GM18520 (cell line): Measurements from ENCODE around the gene SMAD3.
A peak's percentile ranks its signal among the peaks of the same experiment; 100 is the strongest.

Source experiments
- ATAC-seq: cut with Tn5 transposase; IDR thresholded peaks from one replicate; pipeline ENCODE4 v1.9.1; 2021; ENCODE audit not compliant: unreplicated experiment

The SMAD3 gene

DNA sequence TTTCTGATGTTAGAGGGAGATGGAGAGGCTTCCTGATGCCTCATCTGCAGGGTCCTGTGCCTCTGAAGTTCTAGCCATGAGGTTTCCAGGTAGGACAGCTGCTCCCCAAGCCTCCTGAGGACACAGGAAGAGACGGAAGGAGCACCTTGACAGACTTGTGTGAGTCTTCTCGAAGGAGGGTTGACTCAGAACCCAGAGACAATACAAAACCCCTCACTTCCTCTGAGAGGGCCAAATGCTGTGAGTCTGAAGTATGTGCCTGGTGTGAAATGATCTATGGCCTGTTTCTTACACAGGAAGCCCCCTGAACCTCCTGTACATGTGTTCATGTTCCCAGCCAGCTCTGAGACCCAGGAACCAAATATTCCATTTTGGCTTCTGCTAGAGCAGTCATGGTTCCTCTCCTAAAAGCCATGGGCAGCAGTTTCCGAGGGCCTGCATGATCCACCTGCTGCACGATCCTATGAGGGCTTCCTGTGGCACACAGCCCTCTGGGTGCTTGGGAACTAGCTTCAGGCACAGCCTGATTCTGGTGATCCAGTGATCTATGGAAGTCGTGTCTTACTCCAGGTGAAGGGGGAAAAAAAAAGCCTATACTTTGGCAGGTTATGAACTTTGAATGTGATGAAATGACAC is 126.9 kb downstream of the SMAD3 start:
- no peak for ATAC-seq

DNA sequence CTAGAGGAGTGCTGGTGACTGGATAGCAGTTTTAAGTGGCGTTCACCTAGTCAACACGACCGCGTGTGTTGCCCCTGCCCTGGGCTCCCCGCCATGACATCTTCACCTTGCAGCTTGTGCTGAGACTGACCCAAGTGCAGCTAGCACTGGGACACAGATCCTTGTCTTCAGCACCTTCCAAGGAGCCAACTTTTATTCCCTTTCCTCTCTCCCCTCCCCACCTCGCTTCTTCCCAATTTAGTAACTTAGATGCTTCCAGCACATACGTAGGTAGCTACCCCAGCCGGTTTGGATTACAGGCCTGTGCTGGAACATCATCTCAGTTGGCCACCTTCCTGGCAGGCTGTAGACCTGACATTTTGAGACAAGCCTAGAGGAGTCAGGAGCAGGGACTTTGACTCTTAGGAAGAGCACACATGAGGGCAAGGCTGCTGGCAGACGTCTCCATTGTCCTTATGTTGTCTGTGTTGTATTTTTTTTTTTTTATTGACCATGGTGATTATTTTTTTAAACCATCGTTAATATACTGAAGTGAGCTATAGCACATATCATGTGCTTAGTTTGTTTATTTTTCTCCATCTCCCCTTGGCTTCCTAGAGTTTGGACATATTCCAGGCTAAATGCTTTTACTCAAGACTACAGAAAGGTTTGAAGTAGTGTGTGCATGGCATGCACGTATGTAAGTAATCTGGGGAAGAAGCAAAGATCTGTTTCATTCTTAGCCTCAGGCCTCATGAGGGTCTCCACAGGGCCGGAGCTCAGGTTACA is 128.0 kb downstream of the SMAD3 start:
- no peak for ATAC-seq

DNA sequence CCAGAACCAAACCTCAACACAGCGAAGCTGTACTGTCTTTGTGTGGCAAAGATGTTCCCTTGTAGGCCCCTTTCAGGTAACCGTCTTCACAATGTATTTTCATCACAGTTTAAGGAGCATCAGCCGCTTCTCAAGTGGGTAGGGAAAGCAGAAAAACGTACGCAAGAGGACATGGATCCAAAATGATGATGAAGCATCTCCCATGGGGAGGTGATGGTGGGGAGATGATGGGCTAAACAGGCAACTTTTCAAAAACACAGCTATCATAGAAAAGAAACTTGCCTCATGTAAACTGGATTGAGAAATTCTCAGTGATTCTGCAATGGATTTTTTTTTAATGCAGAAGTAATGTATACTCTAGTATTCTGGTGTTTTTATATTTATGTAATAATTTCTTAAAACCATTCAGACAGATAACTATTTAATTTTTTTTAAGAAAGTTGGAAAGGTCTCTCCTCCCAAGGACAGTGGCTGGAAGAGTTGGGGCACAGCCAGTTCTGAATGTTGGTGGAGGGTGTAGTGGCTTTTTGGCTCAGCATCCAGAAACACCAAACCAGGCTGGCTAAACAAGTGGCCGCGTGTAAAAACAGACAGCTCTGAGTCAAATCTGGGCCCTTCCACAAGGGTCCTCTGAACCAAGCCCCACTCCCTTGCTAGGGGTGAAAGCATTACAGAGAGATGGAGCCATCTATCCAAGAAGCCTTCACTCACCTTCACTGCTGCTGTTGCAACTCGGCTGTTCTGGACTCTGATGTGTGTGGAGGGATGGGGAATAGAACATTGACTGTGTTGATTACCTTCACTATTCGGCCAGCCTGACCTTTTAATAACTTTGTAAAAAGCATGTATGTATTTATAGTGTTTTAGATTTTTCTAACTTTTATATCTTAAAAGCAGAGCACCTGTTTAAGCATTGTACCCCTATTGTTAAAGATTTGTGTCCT is 129.0 kb downstream of the SMAD3 start:
- ATAC-seq: no peak

DNA sequence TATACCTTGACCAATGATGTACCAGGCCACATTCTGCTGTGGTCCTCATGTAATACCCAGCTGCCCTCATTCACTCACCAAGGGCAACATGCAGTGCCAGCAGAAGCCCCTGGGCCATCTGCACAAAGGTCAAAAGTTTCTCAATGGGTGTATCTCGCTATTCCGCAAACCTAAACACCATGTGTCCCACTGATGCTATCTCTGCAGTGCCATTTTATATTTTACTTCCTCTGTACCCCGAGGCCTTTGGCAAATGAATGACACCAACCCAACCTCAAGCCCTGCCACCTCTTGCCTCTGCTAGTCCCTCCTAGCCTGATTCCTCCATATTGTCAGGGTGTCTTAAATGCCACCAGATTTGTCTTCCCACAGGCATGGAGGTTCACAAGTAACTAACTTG is 129.9 kb downstream of the SMAD3 start:
- no peak for ATAC-seq

DNA sequence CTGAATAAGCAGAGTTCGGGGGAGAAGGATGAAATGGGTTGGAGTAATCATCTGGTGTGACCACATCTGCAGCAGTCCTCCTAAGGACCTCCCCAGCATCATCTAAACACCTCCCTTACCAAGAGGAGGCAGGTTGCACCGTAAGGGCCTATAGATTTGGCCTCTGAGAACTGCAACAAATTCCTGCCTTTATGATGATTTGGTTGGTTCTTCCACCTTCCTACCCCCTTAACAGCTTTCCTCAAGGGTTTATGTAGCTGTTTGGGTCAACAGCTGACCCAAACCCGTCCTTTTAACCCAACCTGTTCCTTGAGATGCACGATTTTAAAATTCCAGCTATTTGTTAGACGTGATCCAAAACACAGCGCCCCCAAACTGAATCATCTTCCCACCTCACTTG is 130.8 kb downstream of the SMAD3 start:
- ATAC-seq: no peak

DNA sequence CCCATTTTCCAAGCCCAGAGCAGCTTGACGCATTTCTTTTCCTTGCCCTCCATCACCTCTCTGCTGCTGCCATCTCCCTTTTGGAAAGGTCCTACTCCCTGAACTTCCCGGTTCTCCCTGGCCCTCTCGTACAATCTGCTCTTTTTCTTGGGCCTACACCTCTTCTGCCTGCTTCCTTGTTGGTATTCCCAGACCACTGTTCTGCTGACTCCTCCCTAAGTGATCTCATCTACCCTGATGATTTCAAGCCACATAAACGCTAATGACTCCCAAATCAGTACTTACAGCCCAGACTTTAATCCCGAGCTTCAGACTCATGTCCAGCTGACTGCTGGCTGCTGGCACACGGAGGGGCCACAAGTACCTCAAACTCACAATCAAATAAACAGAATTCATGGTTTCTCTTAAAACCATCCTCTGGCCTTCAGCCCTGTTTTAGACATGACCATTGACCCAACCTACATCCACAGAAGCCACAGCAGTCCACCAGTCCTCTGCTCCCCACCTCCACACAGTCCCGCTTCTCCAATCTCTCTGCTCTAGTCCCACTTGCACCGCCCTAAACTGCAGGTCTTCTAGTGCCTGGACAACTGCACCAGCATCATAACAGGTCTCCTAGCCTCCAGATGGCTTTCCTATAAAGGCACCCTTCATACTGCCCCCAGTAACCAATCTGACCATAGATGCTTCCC is 131.4 kb downstream of the SMAD3 start:
- no peak for ATAC-seq

DNA sequence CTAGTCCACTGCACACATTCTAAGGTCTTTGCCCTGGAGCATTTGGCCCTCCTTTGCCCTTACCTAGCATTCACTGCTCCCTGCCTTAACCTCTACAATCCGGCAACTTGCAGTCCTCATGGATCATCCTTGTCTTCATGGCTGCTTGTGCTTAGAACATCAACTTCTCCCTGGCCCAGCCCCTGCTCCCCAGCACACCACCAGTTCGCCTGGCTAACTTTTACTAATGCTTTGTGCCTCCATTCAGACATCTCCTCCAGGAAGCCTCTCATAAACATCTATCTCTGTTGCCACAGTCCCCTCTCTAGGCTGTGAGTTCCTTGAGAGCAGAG is 131.9 kb downstream of the SMAD3 start:
- ATAC-seq: no peak

DNA sequence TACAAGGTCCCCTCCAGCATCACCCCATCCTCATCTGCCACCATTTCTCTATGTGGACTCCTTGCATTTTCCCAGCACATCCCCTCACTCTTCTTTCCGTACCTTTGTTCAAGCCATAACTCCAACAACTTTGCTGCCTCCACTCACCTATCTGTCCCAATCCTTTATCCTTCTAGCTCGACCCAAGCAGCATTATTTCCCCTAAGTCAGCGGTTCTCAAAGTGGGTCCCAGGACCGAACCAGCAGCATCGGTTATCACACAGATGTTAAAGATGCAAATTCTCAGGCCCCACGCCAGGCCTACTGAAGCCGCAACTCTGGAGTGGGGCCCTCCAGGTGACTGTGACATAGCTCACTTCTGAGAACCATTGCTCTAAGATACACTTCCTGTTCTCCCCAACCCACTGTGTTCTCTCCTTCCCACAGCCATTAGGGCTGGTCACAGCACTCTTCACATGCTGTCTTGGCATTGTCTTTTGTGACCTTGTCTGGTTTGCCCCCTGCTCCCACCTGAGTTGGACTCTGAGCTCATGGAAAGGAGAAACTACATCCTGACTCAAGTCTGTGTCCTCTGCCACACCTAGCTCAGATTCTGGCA is 132.9 kb downstream of the SMAD3 start:
- ATAC-seq: peak; percentile 82

DNA sequence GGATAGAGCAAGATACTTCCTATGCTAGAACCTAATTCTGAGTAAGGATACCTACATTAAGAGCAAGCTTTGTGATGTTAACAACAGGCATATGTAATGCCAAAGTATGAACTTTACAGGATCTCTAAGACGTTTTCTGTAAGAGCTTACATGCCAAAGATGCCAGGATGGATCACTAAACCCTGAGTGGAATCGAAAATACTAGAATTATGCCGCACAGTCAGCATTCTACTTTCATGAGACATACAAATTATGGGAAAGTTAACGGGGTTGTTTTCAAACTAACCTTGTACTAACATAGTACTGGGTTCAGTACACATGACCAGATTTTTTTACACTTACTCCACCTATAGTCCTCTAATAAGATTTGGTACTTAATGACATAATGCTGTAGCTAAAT is 134.0 kb downstream of the SMAD3 start:
- no peak for ATAC-seq

DNA sequence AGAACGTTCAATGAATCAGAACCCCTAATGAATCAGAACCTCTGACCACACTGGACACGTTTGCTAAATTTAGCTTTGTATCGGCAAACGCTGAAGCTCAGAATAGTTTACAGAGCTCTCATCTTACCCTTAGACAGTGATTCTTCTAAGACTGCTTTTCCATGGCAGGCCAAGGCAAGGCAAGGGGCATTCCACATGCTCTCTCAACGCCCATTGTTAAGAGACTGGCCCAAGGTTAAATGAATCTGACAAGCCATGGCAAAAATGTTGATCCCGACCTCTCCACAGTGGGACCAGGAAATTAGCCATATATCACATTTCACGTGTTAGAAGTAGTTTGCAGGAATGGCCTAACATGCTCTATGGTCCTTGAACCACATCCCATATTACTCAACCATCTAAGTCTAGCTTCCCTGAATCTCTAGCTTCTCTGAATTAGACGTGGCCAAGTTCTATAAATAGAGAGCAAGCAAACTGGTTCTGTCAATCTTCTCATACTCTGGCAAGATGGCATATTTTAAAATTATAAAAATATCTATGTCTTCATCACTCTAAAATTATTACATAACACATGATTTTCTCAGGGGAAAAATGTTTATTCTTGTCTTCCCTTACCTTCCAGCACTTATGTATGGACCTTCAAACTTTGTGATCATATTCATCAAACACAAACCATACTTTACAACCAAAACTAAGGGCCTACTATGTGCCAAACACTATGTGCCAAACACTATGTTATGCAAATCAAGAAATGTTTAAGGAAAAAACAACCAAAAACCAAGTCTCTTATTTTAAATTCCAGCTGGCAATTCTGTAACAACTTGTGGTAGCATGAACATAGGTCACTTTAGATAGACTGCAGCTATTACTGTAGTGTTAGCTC is 134.7 kb downstream of the SMAD3 start:
- no peak for ATAC-seq

DNA sequence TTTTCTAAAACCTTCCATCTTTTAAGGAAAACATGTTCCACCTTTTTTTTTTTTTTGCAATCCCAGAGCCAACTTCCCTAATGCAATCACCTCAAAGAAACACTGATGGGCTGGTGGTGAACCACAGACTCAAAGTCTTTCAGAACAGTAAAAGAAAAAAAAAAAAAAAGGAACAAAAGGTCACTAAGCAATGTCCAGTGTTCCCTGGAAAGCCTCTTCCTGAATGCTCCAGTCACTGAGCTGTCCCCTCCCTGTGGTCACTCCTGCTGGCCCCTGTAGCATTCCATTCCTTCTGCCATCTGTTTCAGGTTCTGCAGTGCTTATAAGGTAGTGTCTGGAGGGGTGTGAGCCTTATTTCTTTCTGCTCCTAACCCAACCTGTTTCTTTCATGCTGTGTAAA is 135.7 kb downstream of the SMAD3 start:
- no peak for ATAC-seq

DNA sequence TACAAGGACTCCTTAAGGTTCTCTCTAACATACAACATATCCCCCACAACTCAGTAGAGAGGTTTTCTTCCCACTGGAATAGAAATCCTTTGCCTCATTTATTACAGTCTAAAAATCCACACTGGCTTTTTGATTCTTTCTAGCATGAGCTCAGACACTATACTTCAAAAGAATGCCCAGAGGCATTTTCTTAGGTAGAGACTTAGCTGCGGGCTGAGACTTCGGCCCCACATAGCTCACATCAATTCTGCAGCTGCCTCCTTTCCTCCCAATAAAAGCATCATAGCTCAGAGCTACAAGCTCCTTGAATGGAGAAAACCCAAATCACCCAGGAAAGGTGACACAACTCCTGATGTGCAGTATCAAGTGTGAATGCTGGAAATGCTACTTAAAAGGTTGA is 136.7 kb downstream of the SMAD3 start:
- no peak for ATAC-seq

DNA sequence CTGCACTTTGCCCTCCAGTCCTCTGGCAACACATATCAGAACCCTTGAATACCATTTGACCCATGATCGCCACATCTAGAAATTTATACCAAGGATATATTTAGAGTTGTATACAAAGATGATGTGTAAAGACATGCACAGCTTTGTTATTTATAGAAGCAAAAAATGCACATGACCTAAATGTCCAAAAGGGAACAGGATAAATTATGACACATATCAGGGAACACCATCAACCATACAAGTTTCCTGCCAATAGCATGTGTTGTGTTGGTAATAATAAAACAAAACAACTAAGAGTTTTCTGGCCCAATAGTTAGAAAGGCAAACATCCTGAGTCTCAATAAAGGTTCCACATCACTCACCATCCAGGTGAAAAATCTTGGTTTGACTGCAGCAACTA is 137.6 kb downstream of the SMAD3 start:
- ATAC-seq: no peak

DNA sequence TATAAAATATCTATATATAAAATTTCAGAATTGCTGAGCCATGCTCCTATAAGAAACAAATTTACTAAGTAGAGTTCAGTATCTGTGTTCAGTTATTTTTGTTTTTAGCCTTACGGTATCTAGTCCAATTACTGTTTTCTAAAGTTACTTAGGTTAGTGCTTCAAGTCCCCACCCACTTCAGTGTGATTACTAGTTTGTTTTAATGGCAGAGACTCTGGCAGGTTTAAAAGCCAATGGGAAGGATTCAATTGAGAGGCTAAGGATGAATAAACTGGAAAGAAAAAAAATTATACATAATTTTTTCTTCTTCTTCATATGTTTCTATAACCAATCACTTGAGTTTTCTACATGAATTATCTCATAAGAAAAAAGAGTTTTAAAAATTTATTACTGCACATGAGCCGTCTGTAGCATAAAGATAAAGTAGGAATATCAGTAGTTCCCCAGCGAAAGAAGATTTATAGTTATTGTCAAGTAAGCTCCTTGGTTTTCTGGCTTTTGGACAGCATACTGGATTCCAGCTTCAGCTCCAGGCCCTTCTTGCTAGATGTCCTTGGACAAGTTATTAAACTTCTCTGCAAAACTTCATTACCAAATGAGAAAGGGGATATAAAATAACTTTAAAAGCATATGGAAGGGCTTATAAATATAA is 142.3 kb downstream of the SMAD3 start:
- ATAC-seq: no peak

DNA sequence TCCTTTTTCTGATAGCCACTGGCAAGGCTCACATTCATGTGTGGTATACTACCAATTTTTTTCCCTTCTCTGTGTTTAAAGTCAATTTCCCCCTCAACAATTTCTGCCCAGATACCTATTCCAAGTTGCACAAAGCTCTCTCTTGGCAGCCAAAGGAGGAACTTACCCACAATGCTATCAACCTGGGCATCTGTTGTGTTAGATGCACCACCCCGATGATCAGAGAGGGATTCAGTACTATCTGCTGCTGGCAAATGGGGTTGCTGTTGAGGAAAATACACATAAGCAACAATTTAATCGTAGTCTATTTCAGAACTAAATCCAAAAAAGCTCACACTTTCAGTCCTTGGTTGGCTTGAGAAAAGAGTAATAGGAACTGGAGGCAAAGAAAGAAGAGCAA is 143.0 kb downstream of the SMAD3 start:
- ATAC-seq: no peak

DNA sequence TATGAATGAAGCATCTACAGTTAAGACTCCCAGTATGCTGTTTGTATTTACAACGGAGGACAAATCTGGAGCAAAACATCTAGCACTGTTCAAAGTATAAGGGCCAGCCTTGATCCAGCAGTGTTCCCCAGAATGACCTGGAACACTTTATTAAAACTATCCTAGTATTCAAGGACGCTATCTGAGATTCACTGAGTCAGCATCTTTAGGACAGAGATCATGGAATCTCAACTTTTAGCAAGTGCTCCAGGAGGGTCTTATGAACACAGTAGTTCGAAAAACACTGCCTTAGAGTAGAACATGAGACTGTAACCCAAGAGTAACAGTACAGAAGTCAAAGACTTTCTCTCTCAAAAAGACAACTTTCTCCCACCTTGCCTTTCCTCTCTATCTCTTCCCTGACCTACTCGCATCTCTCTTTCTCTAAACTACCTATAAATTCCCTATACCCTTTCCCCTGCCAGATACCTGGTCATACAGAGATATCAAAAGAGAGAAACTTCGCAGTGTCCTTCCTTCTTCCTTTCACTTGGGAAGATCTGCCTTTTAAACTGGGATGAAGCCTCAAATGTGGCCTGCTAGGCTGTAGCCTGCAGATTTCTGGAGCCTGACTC is 145.3 kb downstream of the SMAD3 start:
- ATAC-seq: no peak

DNA sequence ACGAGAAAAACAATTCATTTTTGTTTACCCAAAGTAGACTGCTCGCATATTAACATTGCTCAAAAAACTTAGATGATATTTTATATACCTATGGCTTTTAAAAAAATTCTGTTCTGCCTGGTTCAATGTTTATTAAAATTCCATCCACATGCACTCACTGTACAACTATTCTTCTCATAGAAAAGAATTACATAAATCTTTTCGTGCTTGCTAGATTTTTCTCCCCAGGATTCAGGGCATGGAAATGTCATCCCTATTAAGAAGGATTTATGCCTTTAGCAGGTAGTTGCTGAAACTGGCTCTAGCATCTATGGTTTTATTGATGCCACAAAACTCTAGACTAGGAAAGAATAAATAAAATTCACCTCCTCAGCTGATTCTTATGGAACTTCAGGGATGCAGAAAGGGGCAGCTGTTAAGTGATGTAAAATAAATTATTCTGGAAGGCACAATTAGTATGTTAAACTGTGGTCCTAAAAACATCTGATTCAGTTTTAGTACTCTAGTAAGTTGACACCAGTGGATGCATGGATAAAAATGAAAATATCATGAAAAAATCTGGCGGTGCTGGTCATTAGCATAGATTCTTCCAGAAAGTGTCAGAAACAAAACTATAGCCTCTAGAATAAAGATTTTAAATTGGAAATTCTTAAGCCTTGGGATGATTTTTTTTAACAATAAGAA is 147.4 kb downstream of the SMAD3 start:
- no peak for ATAC-seq

DNA sequence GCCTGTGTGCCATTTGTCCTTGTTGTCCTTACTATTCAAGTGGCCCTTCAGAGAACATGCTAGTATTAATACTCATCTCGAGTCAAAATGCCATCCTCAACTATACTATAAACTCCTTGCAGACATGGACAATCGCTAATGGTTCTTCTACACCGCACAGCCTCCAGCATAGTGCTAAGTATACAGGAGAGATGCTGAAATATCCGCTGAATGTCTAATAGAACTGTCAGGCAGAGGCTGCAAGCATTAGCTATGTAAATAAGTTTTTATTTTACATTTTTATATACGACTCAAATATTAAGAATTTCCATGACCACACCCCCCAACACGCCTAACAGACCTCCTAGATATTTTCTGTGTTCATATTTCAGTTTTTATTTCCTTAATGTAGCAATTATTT is 149.7 kb downstream of the SMAD3 start:
- no peak for ATAC-seq
